Lung (tissue), 16 donors: ENCODE measurements around the gene RTKN2. TPM values are rescaled to one million over a fixed set of nuclear protein-coding genes. Genes with fewer than 3 reads are reported as not detected.

ENCODE experiments used
- ATAC-seq: fragments of 200-7000 bp; cut with Tn5 transposase; one replicate; pipeline ENCODE4 v1.9.1; 2020; ENCODE audit warnings: moderate number of reproducible peaks; ENCODE audit not compliant: insufficient read depth, low FRiP score
- DNase-seq, 3 donors: peaks; one replicate each; pipeline ENCODE4 v3.0.0-alpha.2; 2013 to 2017
- H3K27ac ChIP-seq, 2 donors: one replicate each; pipeline ENCODE4 v1.5.1; 2013; ENCODE audit warnings: mild to moderate bottlenecking in 2 of 2, moderate library complexity in 2 of 2, control low read depth in 1 of 2, inconsistent platforms in 1 of 2, low read depth in 1 of 2, low read length in 1 of 2
- H3K27me3 ChIP-seq, 3 donors: one replicate each; pipeline ENCODE4 v1.5.1; 2013; ENCODE audit warnings: low read length in 2 of 3; ENCODE audit not compliant: control insufficient read depth in 3 of 3, insufficient read depth in 3 of 3
- H3K36me3 ChIP-seq, 4 donors: one replicate each; pipeline ENCODE4 v1.5.1; 2013; ENCODE audit warnings: low read length in 4 of 4, mild to moderate bottlenecking in 1 of 4, moderate library complexity in 1 of 4; ENCODE audit not compliant: control insufficient read depth in 4 of 4, insufficient read depth in 4 of 4
- H3K4me1 ChIP-seq, 5 donors: one replicate each; pipeline ENCODE4 v1.5.1; 2013; ENCODE audit warnings: low read length in 5 of 5, mild to moderate bottlenecking in 2 of 5, moderate library complexity in 1 of 5; ENCODE audit not compliant: control insufficient read depth in 5 of 5, insufficient read depth in 5 of 5
- H3K4me3 ChIP-seq: one replicate; pipeline ENCODE4 v1.5.1; 2013; ENCODE audit warnings: mild to moderate bottlenecking, control low read depth, moderate library complexity
- H3K9ac ChIP-seq, 2 donors: one replicate each; pipeline ENCODE4 v1.5.1; 2013; ENCODE audit warnings: low read length in 2 of 2, control low read depth in 1 of 2; ENCODE audit not compliant: insufficient read depth in 1 of 2
- H3K9me3 ChIP-seq, 4 donors: one replicate each; pipeline ENCODE4 v1.5.1; 2013; ENCODE audit warnings: low read length in 3 of 4, mild to moderate bottlenecking in 1 of 4, moderate library complexity in 1 of 4; ENCODE audit not compliant: control insufficient read depth in 4 of 4, insufficient read depth in 3 of 4
- CTCF ChIP-seq: IDR thresholded peaks from 2 replicates; pipeline ENCODE4 v1.5.1; 2012; ENCODE audit warnings: mild to moderate bottlenecking; ENCODE audit errors: control extremely low read depth, extremely low read depth
- WGBS, 2 donors: extraction: QIAGEN DNeasy Blood & Tissue Kit; methylation state at CpG; one replicate each; pipeline ENCODE4 v1.1.7; 2013; 5-methylcytosine and 5-hydroxymethylcytosine counted together
- long read RNA-seq, 5 donors: transcript quantifications; one replicate each; lab custom pipeline, GENCODE V29; 2026
- polyA plus RNA-seq, 2 donors: library from polyadenylated mRNA; stranded (reverse); fragments of 200-250 nt; gene quantifications; one replicate each; pipeline ENCODE4 v1.2.1, GENCODE V29; 2013
- total RNA-seq, 2 donors: library from RNA; depleted of rRNA in 1 of 2; stranded (reverse); fragments of >200 nt in 1 of 2; gene quantifications; one replicate each; pipeline ENCODE4 v1.2.1, GENCODE V29; 2014 to 2021
- donor health status: control.
- donor health status: control.
- donor health status: Bipolar disorder and iron deficiency.
- donor health status: healthy.
- donor health status: DM: yes; HTN: yes; CAD: no.

The RTKN2 gene
- total RNA-seq = 10 to 100 TPM in 1 of 2 donors, 1 to 10 TPM in 1; 7.1 to 34.7 TPM
- polyA plus RNA-seq = 10 to 100 TPM in 1 of 2 donors, 1 to 10 TPM in 1; 3.7 to 26.6 TPM
- long read RNA-seq, donor 1, full-length matches to known transcripts = 7 of 7 reads
- long read RNA-seq, donor 1, partial matches to known transcripts = 0 of 7 reads
- long read RNA-seq, donor 1, other reads (novel, unspliced or antisense) = 0 of 7 reads
- long read RNA-seq, donor 2 = 0 reads
- long read RNA-seq, donor 3, full-length matches to known transcripts = 4 of 4 reads
- long read RNA-seq, donor 3, partial matches to known transcripts = 0 of 4 reads
- long read RNA-seq, donor 3, other reads (novel, unspliced or antisense) = 0 of 4 reads
- long read RNA-seq, donor 4, transcript RTKN2-203 (5 exons, 2,076 nt) = major isoform, 5 of 5 reads
- long read RNA-seq, donor 4, partial matches to known transcripts = 0 of 5 reads
- long read RNA-seq, donor 4, other reads (novel, unspliced or antisense) = 0 of 5 reads
- long read RNA-seq, donor 5, transcript RTKN2-203 (5 exons, 2,076 nt) = major isoform, 6 of 6 reads
- long read RNA-seq, donor 5, partial matches to known transcripts = 0 of 6 reads
- long read RNA-seq, donor 5, other reads (novel, unspliced or antisense) = 0 of 6 reads

GRCh38 chr10:62268399-62269114 lies at the start of gene RTKN2:
Gene RTKN2 (minus strand): TSS chr10:62268844. CDS start chr10:62268610, 234 bp downstream.
- peak; percentile 91 for ATAC-seq
- peaks cover 0 to 32% (median 5%) of the 10 kb centered on the region in 5 donors for H3K4me1 ChIP-seq
- no peaks in the 10 kb centered on the region for H3K36me3 ChIP-seq
- H3K27me3 ChIP-seq = peaks cover 0 to 6% (median 0%) of the 10 kb centered on the region in 3 donors
- peak within 1 kb of the TSS; percentile 59 for H3K4me3 ChIP-seq
- H3K9me3 ChIP-seq = no peaks in the 10 kb centered on the region
- WGBS, 2 donors = 0 to 1% methylated on average over 60 to 63 of the region's 63 CpGs
- TF ChIP-seq CTCF = no peak
- H3K9ac ChIP-seq = peak within 1 kb of the TSS; percentile 79 to 94
- H3K27ac ChIP-seq = peak within 1 kb of the TSS in 1 of 2 donors; percentile 26
- DNase-seq = peak; percentile 97 to 99 (median 97)

- no peak for ATAC-seq
Observed at GRCh38 chr10:62317257-62317656, 48.6 kb upstream of the RTKN2 start.

GRCh38 chr10:62309254-62309653 lies 40.6 kb upstream of the RTKN2 start:
- H3K27me3 ChIP-seq = no peaks in the 10 kb centered on the region
- TF ChIP-seq CTCF = no peak
- ATAC-seq (no peak), DNase-seq (no peak)
- no peaks in the 10 kb centered on the region for H3K36me3 ChIP-seq
- H3K4me1 ChIP-seq = peaks cover 0 to 2% (median 0%) of the 10 kb centered on the region in 5 donors
- H3K4me3 ChIP-seq = no peak overlapping the region
- peaks cover 0 to 4% (median 0%) of the 10 kb centered on the region in 4 donors for H3K9me3 ChIP-seq
- WGBS, 2 donors = 96 to 97% methylated on average over 2 of the region's 2 CpGs
- H3K27ac ChIP-seq = no peak overlapping the region
- H3K9ac ChIP-seq = no peak overlapping the region

More at GRCh38 chr10:62317257-62317656, 48.6 kb upstream of the RTKN2 start:
- Histone ChIP-seq H3K27ac (peak overlapping the region in 1 of 2 donors; percentile 58), H3K4me1 (no peaks in the 10 kb centered on the region), H3K4me3 (no peak overlapping the region), H3K27me3 (no peaks in the 10 kb centered on the region), H3K9ac (no peak overlapping the region), H3K36me3 (no peaks in the 10 kb centered on the region), H3K9me3 (no peaks in the 10 kb centered on the region)
- 74 to 85% methylated on average over 6 of the region's 6 CpGs for WGBS, 2 donors
- no peak for DNase-seq
- TF ChIP-seq CTCF = no peak
